Putamen (tissue), 1 donor: ENCODE measurements around the gene THRB.

ENCODE experiments used
- DNase-seq: peaks from one replicate; pipeline ENCODE4 v3.0.0-alpha.2; 2016; ENCODE audit warnings: low spot score

THRB gene

DNA sequence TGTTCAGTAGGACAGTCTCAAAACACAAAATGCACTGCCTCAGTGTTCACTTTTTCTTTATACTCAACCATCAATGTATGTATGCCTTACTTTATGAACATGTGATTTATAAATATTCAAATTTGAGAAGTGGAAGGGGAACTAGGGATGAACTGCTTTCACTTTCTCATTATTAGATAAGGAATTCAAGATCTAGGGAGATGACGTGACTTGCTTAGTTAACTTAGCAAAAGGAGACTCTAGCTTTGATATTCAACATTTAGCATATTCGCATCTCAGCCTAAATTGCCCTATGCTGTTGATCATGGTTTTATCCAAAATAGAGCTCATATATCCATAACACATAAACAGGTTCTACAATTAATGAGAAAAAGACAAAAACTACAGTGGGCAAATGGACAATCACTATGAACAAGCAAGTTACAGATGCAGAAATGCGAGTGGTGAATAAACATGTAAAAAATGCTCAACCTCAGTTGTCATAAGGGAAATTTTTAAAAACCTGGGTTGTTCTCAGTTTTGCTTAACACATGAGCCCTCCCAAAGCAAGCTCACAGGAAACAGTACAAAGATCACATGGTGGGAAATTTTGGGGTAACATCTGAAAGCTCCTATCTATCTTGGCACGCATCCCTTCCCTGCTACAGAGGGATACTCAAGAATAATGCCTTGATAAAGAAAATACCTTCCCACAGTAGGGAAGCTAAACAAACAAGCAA lies 269.8 kb downstream of the THRB start:
- DNase-seq, result no peak

DNA sequence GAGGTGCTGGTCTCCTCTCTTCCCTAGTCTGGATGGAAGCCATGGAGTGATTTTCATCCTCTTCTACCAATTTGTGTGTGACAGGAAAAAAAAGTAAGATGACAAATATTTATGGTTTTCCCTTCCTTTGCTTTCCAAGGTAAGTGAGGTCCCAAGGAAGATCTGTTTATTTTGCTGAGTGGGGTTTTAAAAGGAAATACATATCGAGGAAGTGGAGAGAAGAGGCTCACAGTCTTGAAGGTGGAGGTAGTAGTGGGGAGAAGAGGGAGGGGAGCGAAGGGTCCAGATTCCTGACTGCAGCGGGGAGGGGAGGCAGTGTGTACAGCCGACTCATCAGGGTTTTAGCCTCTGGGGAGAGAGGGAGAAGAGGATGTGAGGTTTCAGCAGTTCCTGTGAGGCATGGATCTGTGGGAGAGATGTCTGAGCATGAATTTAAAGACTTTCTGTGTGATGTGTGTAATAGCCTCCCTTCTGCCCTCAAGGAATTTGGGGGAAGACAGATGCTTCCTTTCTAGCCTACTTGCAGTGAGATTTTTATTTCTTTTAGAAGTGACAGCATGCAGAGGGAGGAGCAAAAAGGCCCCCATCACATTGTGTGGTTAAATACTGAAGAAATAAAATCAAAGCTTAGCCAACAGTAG lies 272.4 kb downstream of the THRB start:
- DNase-seq, result no peak

DNA sequence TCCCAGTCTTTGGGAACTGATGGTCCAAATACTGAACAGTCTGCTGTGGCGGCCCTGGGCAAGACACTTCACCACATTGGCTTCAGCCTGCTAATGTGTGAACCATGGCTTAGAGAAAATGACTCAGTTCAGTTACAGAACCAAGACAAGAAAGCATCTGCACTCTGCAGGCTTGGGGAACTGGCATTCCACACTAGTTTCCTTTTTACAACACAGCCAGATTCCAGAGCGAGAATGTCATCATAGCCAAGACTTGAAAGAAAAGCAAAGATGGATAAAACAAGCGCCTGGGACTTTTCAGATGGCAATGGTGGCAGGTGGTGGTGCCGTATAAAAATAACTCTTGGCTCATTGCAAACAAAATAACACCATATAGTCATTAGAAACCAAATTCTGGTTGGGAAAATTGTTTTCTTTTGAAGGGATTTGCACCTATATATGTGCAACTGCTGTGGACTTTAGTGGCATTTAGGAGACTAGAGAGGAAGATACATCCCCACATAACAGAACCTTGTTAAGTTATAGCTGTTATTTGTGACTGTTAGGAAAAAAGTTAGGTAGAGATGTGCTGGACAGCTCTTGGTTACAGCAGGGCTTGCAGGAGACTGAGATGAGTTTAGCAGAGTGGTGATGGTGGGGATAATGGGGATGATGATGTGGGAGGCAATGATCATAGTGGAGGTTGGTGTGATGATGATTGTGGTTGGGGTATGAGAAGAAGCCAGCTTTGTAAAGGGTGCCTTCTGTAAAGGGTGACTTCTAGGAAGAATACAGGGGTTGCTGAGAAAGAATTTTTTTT lies 273.6 kb downstream of the THRB start:
- DNase-seq, result no peak

DNA sequence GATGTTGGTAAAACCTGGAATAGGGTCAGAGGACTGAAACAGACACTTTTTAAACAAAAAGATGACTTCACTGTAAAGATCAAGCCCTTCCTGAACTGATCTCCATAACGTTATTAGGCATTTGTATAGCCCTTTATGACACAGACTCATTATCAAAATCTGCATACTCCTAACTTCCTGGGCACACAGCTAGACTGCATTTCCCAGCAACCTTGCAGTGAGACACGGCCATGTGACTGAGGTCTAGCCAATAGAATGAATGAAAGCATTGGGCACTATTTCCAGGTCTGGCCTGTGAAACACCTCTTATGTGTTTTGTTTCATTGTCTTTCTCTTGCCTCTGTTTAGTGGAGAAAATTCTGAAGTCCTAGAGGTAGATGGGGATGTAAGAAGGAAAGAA lies 279.1 kb downstream of the THRB start:
- no peak for DNase-seq

DNA sequence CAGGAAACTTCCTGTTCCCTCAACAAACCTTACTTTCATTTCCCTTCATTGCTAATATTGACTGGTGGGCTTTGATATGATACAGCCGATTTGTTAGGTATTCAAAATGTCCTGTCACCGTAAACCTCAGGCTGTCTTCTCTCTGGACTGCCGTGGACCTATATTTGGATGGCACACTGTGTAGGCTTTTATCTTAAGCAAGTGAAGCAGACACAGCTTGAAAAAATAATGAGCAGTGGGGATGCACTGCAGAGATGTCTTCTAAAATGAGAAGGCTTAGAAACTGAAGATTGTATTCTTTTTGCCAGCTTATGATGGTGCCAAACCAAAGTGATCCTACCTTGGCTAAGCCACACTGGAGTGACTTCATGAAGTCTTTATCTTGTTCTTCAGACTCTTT lies 283.3 kb downstream of the THRB start:
- no peak for DNase-seq

DNA sequence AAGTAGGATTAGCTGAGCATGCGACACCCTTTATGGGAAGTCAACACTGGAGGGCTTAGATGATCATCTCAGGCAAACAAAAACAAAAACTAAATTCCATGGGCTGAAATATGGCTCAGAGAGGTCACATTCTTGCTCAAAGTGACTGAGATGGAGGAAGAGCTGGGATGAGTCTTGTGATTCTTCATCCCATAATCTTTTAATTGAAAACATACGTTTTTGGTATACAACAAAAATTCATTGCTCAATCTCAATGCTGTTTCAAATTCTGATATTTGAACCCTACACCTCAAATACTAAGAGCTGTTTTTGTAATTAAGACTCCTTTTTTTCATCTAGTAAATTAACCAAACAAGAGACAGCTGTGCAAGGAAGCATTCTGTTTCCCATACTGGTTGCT lies 292.6 kb downstream of the THRB start:
- DNase-seq, result no peak

DNA sequence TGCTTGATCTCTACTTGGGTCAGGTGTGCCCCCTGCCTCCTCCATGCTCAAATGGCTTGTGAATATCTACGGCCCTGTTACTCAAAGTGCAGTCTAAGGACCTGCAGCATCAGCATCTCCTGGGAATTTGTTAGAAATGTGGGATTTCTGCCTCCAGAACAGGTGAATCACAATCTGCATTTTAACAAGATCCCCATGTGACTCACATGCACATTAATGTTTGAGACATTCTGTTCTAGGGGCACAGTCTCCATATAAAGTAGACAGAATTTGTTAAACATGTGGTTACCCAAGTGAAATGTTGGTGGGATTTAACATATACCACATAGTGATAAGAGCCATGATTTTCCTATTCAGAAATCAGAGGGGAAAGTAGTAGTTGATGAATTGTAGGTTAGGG lies 293.3 kb downstream of the THRB start:
- DNase-seq, result no peak

DNA sequence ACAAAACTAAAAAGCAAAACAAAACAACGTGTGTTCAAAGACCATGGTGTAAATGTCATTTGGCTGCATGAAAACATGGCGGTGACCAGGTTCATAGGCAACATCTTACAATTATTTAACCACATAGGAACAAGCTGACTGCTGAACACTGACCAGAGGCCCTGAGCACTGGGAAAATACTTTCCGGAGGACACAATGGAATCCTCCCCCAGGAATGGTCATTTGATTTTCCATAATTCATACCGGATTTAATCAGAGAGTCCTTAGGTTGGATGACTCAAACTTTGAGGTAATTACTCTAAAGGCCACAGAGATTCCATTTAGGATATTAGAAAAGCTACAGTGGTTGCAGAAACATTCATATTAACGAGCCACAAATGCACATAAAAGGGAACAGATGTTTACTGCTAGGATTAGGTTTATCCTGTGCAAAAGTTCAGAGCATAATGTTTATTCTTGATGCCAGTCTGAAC lies 294.8 kb downstream of the THRB start:
- DNase-seq, result no peak

DNA sequence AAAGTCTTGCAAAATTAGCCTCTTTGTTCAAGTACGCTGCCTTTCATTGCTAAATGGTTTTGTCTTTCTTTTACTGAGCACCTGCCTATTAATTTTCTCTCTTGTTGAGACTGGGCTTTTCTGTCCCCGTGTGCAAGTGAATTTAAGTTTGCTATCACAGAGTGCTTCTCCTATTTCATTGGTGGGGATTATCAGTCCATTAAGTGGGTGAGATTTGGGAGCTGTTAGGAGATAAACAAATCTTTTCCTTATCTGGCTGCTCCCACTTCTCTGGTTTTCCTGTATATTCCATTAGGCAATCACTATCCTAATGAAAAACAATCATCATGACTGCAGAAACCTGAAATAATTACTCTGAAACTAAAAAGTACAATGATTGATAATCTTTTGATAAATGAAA lies 295.4 kb downstream of the THRB start:
- no peak for DNase-seq

DNA sequence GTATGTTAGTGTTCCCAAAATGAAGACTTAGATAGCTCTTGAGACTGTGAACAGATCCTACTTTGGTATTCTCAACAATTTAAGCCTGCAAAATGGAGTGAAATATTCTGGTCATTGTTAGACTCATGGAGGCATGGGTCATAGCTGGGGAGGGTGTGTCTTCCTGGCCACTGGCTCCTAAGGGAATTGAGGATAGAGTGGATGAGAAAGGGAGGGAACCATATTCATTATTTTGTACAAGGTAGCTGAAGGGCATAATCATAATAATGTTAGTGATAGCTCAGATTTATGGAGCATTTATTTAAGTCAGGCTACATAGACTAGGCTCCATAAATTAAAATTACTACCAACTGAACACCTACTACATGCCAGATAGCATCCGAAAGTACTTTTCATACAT lies 295.9 kb downstream of the THRB start:
- DNase-seq, result no peak

DNA sequence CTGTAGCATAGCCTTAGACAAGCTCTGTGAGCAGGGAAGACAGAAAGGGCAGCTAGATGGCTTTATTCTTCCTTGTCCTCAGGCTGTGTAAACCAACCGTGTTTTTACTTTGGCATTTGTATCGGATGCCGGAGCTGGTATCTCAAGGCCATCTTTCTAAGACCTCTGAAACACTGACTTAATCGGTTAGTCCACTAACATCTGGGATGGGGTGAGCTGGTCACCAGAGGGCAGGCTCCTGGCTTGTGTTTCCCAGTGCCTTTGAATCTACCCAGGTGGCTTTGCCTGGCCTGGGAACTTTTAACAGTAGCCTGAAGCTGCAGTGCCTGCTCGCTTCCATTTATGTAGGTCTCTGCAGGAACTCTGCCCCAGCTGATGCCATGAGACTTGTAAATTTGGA lies 296.8 kb downstream of the THRB start:
- DNase-seq, result no peak

DNA sequence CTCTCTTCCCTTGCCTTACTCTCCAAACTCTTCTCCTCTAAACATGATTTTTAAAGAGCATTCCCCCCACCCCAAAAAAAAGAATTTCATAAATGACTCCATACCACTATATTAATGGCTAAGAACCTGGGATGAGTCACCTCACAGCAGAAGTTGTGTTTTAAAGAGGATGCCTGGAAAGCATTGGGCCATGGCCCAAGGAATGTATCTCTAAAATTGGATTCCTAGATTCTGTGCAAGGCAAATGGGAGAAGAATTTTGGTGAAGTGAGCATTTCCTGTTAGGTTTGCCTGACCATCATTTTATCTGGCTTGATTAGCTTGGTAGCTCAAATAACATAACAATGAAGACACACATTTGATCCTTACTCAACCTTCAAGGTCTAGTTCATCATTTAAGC lies 298.1 kb downstream of the THRB start:
- no peak for DNase-seq

DNA sequence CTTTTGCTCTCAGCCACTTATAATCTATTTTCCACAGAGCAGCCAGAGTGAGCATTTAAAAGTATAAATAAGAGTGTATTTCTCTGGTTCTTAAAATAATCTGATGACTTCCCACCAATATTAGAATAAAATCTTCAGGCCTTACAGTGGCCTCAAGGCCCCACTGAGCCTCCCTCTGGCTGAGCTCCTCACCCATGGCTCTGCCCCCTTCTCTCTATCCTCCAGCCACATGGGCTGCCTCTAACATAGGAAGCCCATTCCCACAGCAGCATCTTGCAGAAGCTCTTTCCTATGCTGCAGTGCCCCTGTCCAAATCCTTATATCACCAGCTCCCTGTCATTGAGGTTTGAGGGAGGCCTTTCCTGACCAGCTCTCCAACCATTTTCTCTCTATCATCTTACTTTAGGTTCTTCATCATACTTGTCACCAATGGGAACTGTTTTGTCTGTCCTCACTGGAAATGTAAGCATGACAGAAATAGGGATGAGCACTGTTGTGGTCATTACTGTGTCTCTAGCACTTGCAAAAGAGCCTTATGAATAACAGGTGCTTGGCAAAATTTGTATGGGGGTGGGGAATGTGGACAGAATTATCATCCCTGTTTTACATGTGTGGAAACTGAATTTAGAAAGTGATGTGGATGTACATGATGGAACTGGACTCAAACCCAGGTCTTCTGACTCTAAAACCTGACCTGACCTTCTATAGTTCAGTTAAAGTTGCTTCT lies 299.0 kb downstream of the THRB start:
- DNase-seq, result no peak

DNA sequence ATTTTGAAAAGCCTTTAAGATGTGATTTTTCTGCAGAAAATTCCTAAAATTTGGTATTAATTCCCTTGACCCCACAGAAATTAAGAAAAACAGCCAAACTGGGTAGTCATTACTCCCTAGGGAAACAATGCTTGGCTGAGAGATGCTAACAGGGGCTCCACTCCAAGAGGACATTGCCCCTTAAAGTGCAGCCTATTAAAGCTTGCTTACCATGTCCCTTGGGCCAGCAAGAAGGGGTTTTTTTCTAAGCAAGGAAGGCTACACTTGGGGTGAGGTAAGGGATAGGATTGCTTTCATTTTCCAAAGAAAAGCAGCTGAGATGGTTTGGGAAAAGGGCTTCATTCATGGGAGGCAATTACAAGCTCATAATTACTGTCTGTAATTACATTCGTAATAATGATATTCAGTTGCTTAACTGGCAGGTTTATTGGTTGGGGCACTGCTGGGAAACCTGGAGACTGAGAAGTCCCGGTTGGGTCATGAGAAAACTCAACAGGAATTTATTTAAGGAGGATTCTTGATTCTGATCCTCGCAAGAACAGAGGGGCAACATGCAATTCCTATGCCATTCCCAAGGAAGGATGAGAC lies 302.1 kb downstream of the THRB start:
- no peak for DNase-seq

DNA sequence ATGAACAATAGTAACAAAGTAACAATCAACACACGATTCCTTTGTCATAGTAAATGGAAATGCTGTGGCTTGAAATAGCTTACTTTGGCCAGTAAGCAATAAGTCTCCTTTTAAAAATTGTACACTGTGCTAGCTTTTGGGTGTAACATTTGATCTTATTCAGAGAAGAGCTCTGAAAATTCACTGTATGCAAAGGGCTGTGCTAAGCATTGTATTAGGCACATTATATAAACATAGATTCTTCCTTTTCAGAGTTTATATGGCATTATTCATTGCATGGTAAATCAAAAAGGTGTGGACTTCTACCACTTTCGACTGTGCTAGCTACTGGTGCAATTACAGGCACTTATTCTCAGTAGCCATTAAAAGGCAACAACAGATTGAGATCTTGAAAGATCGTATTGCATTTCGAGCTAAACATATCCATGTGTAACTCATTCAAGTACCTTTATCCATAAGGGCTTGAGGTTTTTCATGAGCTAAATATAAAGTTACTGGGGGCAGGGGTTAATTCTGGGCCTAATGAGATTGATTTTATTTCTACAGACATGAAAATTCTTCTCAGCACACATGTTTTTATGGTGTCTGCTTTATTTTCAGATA lies 302.7 kb downstream of the THRB start:
- DNase-seq, result no peak

DNA sequence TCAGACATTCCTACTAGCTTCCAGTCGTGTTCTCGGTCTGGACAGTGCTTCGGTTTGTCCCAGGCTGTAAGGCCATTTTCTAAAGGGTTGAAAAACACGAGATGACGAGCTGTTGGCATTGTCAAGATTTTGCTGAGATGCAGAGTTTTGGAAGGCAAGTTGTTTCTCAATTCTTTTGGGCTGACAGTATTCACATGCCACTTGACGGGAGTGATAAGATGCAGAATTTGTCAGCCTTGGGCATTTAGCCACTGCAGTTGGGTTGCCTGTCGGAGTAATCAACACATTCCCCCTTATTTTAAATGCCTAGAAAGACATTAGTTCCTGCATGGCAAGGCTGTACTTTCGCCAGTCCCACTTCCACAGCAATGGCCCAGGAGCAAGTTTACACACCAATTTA lies 304.4 kb downstream of the THRB start:
- DNase-seq, result no peak

DNA sequence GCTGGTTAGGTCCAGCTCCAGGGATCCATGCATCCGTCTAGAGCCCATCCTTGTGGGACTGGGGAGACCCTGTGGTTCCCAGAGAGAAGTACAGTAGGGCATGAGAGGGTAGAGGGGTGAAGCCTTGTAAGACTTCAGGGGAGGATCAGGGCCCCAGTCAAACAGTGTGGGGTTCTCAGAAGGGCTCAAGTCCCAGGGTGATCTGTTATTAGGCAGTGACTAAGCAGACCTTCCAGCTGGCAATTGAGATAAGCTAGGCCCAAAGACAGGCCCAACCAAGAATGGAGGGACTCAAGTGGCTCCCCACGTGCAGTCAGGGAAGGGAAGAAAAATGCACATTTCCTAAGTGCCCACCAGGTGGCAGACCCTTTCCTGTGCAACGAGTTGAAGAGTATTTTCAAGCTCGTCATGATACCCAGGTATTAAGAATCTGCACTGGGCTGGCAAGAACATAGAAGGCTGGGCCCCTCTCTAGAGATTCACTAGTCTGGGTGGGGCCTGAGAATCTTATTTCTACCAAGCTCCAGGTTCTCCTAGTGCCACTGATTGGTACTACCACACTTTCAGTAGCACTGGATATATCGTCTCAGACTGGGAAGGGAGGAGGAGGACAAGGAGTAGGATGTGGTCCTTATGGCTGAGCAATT lies 308.8 kb downstream of the THRB start:
- DNase-seq, result peak; percentile 29

DNA sequence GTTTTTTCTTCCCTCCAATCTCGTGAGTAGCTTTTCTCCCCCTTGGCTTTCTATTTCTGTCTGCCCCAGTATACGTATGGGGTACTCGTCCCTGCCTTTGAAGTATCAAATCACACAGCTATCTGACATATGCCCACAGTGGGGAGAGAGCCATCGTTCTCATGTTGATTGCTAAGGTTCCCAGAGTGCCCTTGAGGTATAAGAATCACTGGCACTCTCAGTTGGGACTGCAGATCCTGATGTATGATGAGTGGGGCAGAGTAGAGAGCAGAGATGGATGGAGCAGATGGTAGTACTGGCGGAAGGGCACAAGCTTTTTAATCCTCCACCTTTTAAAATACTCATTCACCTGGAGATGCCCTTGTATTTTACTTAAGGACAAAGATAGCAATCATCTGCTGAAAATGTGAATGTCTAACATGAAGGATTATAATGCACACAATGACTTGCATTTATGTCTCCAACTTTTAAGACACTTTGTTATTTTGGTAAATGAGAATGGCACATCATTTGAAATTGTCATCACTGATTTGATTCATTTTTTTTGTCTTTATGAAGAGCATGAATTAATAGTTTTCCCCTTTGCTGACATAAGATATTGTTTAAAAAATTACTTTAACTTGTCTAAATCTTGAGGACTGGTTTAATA lies 310.0 kb downstream of the THRB start:
- DNase-seq, result no peak

DNA sequence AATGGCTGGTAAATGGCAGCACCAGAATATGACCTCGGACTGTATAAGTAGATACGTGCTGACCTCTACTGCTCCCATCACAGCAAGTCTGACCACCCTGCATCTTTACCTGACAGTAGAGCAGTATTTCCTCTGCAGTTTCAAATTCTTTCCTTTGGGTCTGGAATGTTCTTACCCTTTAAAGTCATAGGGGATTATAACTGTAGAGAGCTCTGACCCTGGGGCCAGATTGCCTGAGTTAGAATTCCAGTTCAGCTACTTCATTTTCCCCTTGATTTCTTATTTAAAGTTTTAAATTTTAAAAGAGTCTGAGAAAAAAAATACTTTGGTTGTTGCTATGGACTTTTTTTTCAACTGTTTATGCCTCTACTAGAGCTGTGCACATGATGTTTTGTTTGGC lies 311.9 kb downstream of the THRB start:
- DNase-seq, result no peak

DNA sequence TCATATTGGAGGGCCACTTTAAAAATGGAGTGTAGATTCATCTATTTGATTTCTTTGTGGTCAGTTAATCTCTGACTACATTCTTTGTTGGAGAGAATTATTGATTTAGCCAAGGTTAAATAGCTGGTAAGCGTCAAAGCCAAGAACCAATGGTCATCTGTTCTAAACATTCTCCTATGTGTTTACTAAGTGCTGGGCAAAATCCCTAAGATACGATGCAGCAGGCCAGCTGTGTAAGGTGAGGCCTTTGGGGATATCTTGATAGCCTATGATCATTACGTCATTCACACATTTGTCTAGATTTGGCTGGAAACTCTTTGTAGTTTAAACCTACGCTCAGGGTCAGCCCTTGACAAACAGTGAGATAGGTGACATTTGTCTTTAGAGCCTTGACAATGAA lies 313.4 kb downstream of the THRB start:
- DNase-seq, result no peak

DNA sequence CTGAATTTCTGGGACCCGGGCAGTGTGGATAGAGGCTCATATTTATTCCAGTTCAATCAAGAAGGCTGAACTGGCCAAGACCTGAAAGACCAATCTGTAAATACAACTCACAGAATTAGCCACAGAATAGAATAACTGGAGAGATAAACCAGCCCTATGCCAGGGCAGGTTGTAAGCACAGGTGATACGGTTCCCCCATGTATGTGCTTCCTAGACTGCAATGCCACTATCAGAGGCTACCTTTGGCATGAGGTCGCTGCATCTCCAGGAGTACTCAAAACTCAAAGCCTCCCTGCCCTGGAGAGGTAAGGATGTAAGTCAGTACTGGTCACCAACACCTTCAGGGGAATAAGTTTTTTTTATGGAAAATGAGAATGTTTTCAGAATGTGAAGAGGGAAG lies 314.0 kb downstream of the THRB start:
- DNase-seq, result no peak
